Right hindlimb (tissue), 1 donor: ENCODE results near the gene ATXN10.
"Not testable (repeated sequence)": the region's sequence is repeated elsewhere in the genome, so short reads cannot be mapped to it uniquely, and the experiment has no call there.

Experiments used
- DNase-seq: peaks from one replicate; pipeline ENCODE4 v3.0.0-alpha.2; 2018

Gene ATXN10, protein sequence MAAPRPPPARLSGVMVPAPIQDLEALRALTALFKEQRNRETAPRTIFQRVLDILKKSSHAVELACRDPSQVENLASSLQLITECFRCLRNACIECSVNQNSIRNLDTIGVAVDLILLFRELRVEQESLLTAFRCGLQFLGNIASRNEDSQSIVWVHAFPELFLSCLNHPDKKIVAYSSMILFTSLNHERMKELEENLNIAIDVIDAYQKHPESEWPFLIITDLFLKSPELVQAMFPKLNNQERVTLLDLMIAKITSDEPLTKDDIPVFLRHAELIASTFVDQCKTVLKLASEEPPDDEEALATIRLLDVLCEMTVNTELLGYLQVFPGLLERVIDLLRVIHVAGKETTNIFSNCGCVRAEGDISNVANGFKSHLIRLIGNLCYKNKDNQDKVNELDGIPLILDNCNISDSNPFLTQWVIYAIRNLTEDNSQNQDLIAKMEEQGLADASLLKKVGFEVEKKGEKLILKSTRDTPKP

DNA sequence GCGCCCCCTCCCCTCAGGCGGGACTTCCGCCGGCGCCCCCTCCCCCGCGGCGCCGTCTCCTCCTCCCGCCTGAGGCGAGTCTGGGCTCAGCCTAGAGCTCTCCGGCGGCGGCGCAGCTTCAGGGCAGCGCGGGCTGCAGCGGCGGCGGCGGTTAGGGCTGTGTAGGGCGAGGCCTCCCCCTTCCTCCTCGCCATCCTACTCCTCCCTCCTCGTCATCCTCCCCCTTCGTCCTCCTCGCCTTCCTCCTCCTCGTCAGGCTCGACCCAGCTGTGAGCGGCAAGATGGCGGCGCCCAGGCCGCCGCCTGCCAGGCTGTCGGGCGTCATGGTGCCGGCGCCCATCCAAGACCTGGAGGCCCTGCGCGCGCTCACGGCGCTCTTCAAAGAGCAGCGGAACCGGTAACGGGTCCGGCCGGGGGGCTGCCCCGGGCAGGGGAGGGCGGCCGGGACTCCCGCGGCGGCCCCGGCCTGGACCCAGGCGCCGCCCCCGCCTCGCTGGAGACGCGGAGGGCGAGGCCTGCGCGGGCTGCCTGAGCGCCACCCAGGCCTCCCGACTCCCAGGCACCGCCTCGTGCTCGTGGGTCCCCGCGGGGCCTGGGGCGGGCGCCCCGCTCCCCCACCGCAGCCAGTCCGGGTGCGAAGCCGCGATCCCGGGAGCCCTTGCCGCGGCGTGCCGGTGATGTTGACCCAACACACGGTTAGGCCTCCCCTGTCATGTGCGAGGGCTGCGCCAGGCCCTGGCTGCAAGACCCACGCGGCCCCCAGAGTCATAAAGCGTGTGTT lies at the start of gene ATXN10:
Gene ATXN10 (plus strand): TSS at position 52 of the 781 bp plus-strand sequence. CDS start 230 bp downstream, at position 282.
- DNase-seq: peak; percentile 92

DNA sequence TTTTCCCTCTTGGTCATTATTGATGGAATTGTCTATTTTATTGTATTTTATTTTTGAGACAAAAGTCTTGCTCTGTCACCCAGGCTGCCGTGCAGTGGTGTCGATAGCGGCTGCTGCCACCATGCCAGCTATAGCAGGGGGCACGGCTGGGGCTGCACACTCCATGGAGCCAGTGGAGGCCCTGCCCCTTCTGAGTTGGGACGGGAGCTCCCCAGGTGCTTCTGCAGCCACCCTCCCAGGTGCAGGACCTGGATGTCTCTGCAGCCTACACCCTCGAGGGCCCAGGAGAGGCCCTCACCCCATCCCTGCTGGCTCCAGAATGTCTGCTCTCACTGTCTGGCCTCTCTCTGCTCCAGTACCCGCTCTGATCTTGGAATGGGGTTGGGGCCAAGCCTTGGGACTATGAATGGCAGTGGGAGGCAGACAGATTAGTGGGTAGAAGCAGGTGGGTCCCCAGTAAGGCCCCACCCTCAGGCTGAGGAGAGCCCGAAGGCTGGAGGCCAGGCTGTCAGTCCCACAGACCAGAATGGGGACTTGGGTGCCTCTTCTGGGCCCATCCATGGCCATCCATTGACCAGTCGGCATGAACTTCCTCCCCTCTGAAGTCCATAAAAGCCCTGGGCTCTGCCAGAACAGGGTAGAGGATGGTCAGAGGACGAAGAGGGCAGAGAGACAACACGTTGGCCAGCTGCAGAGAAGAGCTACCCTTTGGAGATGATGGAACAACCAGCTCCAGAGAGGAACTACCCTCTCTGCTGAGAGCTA lies 49.6 kb upstream of the ATXN10 start:
- no peak for DNase-seq

DNA sequence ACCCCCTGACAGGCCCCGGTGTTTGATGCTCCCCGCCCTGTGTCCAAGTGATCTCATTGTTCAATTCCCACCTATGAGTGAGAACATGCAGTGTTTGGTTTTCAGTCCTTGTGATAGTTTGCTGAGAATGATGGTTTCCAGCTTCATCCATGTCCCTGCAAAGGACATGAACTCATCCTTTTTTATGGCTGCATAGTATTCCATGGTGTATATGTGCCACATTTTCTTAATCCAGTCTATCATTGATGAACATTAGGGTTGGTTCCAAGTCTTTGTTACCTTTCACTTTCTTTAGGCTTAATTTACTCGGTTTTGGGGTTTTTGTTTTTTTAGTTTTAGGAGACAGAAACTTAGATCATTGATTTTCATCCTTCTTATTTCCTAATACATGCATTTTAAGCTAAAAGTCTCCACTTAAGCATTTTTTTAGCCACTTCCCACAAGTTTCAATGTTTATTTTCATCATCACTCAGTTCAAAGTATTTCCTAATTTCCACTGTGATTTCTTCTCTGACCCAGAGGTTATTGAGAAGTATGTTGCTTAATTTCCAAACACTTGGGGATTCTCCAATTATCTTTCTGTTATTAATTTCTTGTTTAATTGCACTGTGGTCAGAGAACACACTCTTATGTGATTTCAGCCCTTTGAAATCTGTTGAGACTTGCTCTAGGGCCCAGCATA lies 48.0 kb upstream of the ATXN10 start:
- DNase-seq: not testable (repeated sequence)

DNA sequence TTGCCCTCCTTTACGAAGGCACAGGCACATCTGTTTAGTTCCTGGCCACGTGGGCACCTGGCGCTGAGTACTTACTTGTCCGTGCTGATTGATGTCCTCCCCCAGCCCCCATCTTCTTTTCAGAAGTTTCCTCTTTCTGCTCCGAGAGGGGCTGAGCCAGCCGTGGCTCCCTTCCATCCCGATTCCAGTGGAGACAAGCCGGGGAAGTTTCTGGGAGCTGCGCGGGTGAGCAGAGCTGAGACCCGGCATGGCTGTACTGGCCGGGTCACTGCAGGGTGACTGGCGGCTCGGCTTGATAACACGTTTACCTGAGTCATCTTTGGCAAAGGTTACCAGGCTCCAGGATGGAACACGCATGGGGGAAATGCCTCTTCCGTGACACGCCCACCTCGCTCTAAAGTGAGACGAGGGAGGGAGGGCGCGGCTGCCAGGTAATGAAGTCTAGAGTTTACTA lies 45.4 kb upstream of the ATXN10 start:
- DNase-seq: no peak

DNA sequence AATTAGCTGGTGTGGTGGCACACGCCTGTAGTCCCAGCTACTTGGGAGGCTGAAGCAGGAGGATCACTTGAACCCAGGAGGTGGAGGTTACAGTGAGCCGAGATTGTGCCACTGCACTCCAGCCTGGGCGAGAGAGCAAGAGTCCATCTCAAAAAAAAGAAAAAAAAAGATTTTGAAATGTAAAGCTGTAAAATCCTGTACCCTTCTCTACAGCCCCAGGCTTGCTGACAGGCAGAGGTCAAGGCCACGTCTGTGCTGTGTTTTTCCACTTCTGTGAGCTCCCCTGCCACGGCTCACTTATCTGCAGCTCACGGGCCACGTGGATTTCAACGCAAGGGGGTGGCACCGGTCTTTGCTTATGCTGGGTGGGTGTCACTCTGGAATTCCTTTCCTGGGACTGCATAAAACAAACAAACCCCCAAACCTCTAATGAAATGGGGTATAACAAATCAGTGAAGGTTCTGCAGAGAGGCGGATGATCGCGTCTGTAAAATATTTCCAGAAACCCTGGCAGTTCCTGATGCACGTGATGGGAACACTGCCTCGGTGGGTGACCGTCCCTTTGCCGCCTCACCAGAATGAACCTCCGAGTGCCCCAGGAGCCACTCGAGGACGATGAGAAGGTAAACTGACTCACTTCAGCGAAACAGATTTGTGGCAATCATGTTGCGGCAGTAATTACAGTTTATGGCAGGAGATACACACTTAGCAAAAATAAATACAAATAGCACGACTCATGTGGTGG lies 44.0 kb upstream of the ATXN10 start:
- no peak for DNase-seq

DNA sequence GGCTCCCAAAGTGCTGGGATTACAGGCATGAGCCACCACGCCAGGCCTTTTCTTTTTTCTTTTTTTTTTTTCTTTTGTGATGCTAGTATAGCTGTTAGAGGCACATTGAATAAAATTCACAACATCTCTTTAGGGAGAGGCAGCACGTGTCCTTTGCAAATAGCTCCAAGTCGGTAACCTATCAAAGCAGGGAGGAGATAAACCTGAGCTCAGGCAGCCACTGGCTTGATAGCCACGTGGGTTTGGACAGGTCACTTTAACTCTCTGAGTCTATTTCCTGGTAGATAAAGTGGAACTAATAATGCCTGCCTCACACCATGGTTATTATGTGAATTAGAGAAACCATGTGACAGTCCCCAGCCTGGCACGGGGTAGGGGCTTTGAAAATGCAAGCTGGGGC lies 43.1 kb upstream of the ATXN10 start:
- no peak for DNase-seq

DNA sequence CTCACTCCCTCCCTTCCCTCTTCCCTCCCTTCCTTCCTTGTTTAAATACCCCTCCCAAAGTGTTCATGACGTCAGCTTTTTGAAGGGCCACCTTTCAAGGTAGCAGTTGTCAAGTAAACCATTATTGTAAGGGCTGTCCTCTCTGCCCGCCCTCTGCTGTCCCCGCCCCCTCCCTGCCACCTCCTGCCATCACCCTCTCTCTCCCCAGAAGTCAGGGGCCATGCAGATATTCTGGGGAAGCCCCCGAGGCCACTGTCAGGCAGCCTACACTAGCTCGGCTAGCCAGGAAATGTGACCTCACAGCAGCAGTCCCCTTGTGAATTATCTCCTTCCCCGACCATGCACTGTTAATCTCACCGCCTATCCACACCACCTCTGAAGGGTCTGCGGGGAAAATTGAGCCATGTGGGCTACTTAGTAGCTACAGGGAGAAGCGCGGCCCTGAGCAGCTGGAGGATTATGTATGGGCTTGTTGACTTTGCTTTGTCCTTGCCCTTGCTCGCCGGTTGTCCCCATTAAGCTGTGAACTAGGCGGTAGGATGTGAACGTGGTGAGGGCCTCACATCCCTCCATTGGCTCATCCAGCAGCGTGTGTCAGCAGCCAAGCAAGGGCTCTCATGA lies 42.1 kb upstream of the ATXN10 start:
- DNase-seq: no peak

DNA sequence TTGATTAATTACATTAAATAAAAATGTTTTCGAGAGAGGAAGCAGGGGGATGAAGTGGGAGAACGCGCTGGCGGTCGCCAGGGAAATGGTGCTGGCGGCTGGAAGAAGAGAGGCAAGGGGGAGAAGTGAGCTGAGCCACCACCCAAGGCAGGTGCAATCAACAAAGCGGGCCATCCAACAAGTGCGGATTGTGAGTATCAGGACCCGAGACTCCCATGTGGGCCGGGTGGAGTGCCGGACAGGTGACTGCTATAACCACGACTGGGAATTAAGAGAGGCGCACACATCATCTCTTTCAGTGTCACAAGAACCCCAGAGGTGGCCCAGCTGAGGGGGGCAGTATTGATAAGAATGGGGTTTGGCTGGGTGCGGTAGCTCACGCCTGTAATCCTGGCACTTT lies 41.2 kb upstream of the ATXN10 start:
- no peak for DNase-seq

DNA sequence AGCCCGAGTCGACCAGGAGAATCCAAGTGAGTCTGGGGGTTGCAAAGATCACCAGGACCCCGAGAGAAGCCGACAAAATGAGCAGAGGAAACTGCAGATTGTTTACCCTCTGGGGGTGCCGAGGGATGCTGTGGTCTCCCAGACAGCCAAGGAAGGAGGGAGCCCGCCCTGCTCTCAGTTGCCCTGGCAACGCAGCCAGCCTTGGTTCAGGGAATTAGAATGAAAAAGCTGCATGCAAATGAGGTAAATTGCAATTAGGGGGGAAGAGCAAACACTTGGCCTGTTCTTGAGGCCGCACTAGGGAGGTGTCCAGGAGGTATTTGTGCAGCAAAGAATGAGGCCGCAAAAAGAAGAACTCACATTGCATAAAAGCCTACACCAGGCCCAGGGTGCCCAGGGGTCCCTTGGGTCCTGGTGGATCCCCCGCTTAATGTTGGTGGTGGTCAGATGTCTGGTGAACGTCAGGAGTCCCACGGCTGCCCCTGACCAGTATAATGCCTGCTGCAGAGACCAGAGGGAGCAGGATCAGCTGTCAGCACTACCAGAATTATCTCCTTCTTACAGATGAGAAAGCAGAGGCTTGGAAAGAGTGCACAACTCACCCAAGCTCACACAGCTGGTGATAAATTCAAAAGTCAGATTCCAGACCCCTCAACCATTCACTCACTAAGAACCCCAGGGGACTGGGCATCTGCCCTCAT lies 40.3 kb upstream of the ATXN10 start:
- DNase-seq: no peak

DNA sequence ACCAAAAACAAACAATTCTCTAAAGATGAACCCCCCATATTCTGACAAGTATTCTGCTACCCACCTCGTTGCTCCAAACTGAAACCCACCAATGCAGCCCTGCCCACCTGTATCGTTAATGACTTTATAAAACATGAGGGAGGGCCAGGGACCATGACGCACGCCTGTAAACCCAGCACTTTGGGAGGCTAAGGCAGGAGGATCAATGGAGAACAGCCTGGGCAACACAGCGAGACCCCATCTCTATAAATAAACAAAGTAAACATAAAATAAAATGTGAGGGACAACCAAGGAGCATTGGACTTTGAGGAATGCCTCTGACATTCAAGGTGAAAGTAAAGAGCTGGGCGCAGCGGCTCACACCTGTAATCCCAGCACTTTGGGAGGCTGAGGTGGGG lies 39.8 kb upstream of the ATXN10 start:
- DNase-seq: no peak

DNA sequence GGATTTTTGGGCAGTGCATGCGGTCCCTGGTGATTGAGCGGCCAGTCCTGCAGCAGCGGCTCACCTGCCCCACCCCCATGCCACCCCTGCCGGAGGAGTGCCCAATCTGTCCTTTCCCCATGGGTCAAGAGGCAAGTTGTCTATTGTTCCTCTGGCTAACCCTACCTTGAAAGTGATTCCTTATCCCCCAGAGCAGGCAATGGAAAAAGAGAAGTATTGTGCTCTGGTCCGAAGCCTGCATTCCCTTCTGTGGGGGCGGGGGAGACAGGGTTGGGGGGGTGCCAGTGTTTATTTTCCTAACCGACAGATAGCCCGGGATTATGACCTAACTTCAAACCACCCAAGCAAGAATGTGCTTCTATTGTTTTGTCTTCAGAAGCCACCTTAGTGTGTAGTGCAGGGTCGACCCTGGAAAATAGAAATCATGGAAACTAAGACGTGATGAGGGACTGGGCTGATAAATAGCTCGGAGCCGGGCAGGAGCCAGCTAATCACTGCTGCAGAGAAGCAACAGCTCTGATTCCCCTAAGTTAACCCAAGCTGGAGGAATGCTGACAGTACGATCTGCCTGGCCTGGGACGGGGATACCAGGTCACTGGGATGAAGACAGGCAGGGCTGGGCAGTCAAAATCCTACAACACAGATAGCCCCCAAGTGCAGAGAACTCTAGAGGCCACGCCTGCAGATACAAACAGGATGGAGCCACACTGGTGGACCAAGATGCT lies 38.7 kb upstream of the ATXN10 start:
- no peak for DNase-seq

DNA sequence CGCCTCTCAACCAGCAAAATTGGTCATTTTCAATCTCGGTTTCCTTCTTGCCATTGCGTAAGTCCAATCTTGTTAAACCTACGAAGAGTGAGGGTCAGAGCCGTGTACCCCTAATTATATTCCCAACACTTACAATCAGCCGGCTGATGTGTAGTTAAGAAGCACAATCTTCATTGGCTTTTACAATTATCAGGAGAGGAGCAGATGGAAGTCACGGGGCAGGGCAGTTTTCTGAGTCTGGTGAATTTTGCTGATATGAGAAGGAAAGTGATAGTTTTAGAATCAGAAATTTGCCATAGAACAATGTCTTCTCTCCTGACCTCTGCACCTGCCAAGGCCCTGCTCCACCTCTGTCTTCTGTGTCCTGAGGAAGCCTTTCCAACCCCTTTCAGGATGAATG lies 35.0 kb upstream of the ATXN10 start:
- no peak for DNase-seq

DNA sequence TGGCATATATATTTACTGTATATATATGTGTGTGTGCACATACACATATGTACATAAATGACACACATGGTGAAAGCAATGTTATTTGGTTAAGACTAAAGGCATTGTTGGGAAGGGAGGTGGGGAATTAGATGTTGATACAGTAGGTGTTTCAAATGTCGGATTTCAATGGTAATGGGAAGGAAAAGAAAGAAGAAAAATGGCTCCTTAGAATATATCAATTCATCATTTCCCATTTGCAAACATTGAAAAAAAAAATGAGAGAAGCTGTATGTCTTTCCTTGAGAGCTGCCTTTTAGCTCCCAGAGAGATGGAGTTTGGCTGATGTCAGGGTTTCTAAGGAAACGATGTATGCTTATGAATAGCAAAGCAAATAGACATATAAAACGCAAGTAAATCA lies 33.4 kb upstream of the ATXN10 start:
- no peak for DNase-seq

DNA sequence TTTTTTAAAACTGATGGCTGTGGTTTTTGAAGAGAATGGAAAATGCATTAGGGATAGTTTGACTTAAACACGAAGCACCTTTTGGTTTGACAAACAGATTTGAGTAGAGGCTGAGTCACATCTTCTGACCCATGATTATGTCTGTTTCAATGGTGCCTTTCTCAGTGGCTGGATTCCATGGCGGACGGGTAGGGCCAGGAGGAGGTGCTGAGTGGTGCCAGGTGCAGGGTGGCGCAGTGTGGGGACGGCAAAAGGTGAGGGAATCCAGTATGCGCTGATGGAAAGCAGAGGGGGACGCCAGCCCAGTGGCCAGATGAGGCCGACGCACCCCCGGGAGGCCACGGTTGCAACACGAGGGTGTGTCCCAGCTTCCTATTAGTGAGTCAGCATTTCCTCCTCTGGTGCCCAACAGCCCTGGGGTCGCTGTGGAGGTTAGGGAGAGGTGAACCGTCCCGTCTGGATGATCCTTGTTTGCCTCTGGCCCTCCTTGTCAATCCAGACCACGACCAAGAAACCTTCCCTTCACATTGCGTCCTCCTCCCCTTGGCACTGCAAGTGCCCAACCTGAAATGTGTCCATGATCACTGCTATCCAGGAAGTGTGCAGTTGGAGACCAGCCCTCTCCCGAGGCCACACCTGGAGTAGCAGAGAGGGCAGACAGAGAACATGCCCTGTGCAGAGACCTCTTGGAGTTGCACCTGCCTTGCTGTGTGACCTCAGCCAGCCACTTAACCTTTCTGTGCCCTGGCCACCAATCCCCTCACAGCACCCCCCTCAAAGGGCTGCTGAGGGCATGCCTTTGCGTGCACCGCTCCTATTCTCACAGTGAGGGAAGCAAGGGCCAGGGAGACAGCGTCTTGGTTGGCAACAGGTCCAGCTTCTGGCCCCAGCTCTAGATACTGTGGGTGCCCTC lies 32.5 kb upstream of the ATXN10 start:
- no peak for DNase-seq

DNA sequence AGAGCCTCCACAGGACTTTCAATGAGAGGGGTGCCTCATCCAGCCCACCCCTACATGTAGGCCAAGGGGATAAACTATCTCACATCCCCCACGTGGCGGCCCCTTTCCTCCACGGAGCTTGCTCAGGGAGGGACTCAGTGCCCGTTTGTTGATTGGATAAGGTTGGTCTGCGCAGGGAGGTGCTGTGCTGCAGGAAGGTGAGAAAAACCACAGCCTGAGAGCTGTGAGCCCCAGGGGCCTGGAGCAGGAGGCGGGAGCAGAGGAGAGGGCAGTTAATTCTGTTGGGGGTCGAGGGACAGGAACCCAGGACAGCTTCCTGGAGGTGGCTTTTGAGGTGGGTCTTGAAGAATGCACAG lies 31.9 kb upstream of the ATXN10 start:
- no peak for DNase-seq

DNA sequence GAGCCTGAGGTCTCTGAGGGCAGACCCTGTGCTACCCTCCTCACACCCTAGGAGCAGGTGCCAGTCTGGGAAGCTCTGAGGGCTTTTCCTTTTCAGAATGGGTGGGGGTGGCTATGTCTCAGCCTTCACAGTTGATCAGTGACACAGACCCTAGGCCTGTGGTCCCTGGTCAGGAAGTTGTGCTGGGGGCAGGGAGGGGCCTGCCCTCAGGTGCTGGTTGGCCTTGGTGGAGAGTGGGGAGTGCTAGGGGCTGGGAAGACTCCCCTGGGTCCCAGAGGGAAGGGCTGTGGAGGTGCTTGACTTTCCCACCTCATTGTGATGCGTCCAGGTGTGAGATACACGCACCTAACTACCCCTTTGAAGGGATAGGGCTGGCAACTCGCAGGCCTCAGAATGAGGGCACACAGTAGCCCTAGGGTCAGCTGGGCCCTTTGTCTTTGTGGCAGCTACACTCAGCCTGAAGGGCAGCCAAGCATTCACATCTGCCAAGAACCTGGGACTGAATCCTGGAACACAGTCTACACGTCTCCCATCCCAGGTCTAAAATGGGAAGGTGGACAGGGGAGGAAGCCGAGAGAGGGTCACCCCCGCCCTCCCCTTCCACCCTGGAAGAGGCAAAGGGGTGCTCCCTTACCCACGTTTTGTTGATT lies 31.2 kb upstream of the ATXN10 start:
- no peak for DNase-seq

DNA sequence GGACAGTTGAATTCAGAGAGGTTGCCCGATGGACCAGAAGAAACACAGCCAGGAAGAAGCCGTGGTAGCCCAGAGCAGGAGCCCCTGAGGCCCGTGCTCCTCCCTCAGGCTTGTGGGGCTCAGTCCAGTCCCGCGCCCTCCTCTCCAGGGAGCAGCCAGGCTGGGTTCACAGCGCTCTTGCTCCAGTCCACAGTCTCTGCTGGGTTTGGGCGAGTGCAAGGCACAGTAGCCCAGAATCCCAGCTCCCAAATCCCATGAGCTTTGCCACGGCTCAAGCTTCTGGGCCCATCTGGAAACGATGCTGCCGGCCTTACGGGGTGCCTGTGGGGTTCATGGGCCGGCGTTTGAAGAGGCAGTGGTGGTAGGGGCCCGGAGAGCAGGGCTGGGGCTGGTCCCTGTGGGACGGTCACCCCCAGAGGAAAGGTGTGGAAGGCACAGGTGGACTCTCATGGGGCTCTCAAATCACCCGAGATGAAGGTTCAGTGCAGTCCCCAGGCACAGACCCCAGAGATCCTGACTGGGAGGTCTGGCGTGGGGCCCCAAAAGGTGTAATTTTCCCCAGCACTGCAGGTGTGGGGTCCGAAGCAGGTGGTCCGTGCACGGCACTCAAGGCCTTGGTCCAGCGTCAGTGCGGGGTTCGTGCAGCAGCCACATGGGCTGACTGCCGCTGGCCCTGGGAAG lies 30.6 kb upstream of the ATXN10 start:
- DNase-seq: no peak

DNA sequence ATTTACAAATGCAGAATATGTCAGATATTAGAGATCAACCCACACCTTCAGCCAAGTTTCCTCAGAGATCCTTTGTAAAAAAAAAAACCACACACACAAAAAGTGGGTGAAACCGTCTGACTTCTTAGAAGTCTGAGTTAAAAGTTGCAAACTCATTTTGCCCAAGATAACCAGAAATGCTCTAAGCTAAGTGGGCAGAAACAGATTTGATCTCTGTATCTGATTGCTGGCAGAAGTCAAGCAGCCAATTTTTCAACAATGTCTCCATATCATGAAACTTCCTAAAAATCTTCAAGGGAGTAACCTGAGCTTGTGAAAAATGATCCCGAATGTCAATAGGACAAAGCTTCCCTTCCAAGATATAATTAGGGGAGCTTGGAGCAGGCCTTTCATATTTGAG lies 28.6 kb upstream of the ATXN10 start:
- DNase-seq: no peak
